Gastrocnemius medialis (tissue), 4 donors: ENCODE data around the gene HOXB5.

Source experiments
- CTCF ChIP-seq, 5 experiments: fragments of 450-650 bp in 3 of 5; fragments of 200-600 bp in 2 of 5; sonication (generic) in 2 of 5; IDR thresholded peaks in 4 of 5; conservative IDR thresholded peaks in 1 of 5; 1 replicate in 4 of 5; 2 replicates in 1 of 5; pipeline ENCODE4 v1.5.1; 2016 to 2019; ENCODE audit warnings: antibody characterized with exemption in 5 of 5, mild to moderate bottlenecking in 3 of 5, moderate library complexity in 3 of 5
- POLR2A ChIP-seq, 2 donors: fragments of 450-650 bp; IDR thresholded peaks; one replicate each; pipeline ENCODE4 v1.6.1; 2017; ENCODE audit warnings: antibody characterized with exemption in 2 of 2, mild to moderate bottlenecking in 2 of 2, moderate library complexity in 2 of 2

- no peak for TF ChIP-seq CTCF (IDR thresholded peaks at IDR 0.05 in 4 of 5, conservative IDR thresholded peaks at IDR 0.05 in 1 of 5)
- TF ChIP-seq POLR2A (IDR thresholded peaks at IDR 0.05): no peak
Measured at GRCh38 chr17:48567209-48567608, 26.4 kb downstream of the HOXB5 start.
